ENCODE data around the gene FXYD7.
"Not testable (repeated sequence)": the region's sequence is repeated elsewhere in the genome, so short reads cannot be mapped to it uniquely, and the experiment has no call there.

DNA sequence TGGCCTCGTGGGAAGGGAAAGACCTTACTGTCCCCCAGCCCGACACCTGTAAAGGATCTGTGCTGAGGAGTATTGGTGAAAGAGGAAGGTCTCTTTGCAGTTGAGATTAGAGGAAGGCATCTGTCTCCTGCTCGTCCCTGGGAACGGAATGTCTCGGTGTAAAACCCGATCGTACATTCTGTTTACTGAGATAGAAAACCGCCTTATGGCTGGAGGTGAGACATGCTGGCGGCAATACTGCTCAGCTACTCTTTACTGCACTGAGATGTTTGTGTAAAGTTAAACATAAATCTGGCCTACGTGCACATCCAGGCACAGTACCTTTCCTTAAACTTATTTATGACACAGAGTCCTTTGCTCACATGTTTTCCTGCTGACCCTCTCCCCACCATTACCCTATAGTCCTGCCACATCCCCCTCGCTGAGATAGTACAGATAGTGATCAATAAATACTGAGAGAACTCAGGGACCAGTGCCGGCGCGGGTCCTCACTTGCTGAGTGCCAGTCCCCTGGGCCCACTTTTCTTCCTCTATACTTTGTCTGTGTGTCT is 13.3 kb upstream of the FXYD7 start:
- TF ChIP-seq, protein P1, sequence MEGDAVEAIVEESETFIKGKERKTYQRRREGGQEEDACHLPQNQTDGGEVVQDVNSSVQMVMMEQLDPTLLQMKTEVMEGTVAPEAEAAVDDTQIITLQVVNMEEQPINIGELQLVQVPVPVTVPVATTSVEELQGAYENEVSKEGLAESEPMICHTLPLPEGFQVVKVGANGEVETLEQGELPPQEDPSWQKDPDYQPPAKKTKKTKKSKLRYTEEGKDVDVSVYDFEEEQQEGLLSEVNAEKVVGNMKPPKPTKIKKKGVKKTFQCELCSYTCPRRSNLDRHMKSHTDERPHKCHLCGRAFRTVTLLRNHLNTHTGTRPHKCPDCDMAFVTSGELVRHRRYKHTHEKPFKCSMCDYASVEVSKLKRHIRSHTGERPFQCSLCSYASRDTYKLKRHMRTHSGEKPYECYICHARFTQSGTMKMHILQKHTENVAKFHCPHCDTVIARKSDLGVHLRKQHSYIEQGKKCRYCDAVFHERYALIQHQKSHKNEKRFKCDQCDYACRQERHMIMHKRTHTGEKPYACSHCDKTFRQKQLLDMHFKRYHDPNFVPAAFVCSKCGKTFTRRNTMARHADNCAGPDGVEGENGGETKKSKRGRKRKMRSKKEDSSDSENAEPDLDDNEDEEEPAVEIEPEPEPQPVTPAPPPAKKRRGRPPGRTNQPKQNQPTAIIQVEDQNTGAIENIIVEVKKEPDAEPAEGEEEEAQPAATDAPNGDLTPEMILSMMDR (conservative IDR thresholded peaks at IDR 0.05; ENCODE audit: low read depth, low read length), result not testable (repeated sequence)
- TF ChIP-seq RCOR1 (IDR thresholded peaks at IDR 0.05; ENCODE audit: insufficient replicate concordance, low read length); BHLHE40 (IDR thresholded peaks at IDR 0.05; ENCODE audit: low read depth, low read length); RAD21 (IDR thresholded peaks at IDR 0.05; ENCODE audit: low read length); MXI1 (IDR thresholded peaks at IDR 0.05; ENCODE audit: borderline replicate concordance, low read depth, low read length); POLR2A (IDR thresholded peaks at IDR 0.05; ENCODE audit: low read depth, low read length); MAZ (IDR thresholded peaks at IDR 0.05; ENCODE audit: borderline replicate concordance, low read depth, low read length); SMC3 (IDR thresholded peaks at IDR 0.05; ENCODE audit: low read depth, low read length); CEBPB (IDR thresholded peaks at IDR 0.05; ENCODE audit: low read depth, low read length); MAFK (IDR thresholded peaks at IDR 0.05; ENCODE audit: low read depth, low read length): not testable (repeated sequence)
- TF ChIP-seq, protein P2, sequence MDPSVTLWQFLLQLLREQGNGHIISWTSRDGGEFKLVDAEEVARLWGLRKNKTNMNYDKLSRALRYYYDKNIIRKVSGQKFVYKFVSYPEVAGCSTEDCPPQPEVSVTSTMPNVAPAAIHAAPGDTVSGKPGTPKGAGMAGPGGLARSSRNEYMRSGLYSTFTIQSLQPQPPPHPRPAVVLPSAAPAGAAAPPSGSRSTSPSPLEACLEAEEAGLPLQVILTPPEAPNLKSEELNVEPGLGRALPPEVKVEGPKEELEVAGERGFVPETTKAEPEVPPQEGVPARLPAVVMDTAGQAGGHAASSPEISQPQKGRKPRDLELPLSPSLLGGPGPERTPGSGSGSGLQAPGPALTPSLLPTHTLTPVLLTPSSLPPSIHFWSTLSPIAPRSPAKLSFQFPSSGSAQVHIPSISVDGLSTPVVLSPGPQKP (IDR thresholded peaks at IDR 0.05; ENCODE audit: borderline replicate concordance, low read depth, low read length), result not testable (repeated sequence)
- TF ChIP-seq, protein P3, sequence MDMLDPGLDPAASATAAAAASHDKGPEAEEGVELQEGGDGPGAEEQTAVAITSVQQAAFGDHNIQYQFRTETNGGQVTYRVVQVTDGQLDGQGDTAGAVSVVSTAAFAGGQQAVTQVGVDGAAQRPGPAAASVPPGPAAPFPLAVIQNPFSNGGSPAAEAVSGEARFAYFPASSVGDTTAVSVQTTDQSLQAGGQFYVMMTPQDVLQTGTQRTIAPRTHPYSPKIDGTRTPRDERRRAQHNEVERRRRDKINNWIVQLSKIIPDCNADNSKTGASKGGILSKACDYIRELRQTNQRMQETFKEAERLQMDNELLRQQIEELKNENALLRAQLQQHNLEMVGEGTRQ (IDR thresholded peaks at IDR 0.05; ENCODE audit: low read depth, low read length), result not testable (repeated sequence)
